Stimulated activated CD4-positive, alpha-beta T cell treated with anti-CD3 and anti-CD28 coated beads, Interleukin-15, amount 100 ng/mL, for 1 hour (primary cell): Measurements from ENCODE around the gene DPP6.
"Not testable (repeated sequence)": the region's sequence is repeated elsewhere in the genome, so short reads cannot be mapped to it uniquely, and the experiment has no call there.

ENCODE experiments used
- DNase-seq, 2 donors: peaks; one replicate each; pipeline ENCODE4 v3.0.0-alpha.2; 2020; ENCODE audit warnings: low read depth in 1 of 2, low spot score in 1 of 2

Gene DPP6

DNA sequence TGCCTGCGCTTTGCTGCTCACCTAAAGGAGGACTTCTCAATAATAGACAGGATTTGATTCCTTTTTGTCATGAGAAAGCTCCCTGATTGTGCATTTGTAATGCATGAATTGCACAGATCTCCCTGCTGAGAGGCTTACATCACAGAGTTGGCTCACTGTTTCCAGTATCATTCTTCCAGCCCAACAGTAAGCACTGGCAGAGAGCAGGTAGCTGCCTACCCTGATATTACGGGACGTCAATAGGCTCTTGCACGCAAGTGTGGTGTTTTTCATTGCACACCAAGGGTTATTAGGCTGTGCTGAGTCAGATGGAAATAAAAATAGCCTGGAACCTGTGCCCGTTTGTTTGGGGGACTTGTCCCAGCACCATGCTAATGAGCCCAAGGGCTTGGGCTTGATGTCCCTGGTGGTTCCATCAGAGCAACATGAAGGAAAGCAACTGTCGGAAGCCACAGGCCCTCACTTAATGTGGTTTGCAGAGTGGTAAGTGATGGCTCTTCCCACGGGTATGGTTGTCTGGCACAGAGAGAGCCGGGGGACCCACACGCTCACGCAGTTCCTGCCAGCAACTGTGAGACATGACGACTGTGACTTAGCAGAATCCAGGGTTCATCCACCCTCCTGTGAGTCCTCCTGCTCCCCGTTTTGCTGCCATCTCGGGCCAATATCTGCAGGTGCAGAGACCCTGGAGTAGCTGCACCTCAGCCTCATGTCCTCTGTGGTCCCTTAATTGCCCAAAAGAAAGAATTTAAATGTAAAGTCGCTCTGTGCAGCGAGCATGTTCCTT lies 20.4 kb downstream of the DPP6 start:
- not testable (repeated sequence) for DNase-seq

DNA sequence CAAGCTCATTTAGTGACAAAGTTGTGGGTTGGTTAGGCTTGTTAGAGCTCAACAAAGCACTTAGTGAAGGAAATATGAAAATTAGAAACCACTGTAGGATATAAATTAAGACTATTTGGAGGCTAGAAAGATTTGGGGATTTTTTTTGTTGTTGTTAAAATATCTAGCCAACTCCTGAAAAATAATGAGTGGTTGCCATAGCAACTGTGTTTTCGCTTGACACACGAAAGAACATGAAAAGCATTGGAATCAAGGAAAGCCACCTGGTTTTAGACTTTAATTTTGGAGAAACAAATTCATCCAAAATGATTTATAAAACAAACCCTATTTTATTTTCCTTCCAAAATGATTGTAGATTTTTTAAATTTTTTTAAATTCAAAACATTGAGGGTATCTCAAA lies 26.3 kb downstream of the DPP6 start:
- not testable (repeated sequence) for DNase-seq

DNA sequence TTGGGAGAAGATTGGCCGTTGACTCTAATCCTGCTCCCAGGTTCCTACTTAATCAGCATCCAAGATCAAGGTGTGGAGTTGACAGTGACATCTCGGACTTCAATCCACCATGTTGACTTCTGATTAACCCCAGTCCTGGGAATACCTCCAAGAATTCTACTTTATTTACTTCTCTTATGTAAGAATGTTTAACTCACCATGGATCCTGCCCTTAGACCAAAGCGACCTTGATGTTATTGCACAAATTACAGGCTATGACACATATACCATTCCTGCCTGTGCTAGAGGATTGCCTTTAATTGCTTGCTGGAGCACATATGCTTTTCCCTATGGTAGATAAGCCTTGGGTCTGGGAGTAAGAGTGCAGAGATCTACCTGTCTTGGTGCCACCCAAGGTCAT lies 28.1 kb downstream of the DPP6 start:
- DNase-seq: not testable (repeated sequence)

DNA sequence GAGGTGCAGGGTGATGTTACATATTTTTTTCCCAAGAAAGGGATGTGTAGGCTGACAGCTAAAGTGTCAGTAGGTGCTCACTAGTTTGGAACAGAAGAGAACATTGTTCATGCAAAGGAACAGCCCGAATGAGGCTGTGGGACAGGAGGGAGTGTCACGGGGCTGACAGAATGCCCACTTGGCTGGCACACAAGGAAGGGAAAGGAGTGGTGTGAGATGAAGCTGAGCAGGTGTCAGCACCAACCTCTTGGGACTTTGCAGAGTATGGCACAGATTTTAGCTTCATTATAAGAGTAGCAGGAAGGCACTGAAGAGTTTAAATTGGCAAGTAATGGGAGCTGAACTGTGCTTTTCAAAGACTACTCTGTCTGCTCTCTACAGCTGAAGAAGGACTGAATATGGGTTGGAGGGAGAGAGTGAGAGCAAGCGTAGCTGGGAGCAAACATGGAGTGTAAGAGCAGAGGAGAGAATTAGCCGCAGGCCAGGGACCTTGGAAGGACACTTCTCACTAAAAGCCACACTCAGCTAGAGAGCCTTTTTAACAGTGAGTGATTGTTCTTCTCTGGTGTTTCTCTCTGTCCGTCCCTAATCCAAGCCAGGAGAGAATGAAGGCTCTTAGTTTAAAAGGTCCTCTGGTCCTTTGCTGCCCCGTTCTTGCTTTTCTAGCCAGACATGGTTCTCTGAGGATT lies 35.0 kb downstream of the DPP6 start:
- not testable (repeated sequence) for DNase-seq

DNA sequence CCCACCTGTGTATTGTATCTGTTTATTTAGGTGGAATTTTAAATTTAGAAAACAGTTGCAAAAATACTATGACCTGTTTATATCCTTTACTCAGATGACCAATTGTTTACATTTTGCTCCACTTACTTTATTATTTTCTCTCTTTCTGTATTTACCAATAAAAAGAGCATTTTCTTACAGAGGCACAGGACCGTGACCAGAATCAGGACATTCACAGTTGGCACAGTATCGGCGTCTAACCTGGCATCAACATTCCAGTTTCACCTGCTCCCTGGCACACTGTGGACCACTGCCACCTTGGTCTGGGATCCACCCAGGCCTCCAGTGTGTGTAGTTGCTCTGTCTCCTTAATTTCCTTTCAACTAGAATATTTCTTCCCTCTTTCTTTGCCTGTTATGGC lies 39.9 kb downstream of the DPP6 start:
- not testable (repeated sequence) for DNase-seq

DNA sequence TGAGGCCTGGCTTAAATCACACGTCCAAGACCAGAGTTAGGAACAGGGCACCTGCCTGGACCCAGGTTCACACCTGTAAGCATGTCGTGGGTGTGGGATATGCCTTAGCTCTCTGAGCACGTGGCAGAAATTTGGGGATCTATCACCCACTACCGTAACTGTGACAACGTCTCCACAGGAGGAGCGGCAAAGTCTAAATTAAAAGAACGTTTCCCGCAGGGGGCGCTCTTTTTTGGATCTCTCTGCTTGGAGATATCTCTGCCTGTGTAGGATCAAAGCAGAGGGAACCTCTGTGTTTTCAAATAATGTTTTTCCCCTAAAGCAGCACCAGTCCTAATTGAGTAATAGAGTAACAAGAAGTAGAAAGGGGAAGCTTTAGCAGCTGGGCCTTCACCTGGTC lies 43.0 kb downstream of the DPP6 start:
- DNase-seq: not testable (repeated sequence)

DNA sequence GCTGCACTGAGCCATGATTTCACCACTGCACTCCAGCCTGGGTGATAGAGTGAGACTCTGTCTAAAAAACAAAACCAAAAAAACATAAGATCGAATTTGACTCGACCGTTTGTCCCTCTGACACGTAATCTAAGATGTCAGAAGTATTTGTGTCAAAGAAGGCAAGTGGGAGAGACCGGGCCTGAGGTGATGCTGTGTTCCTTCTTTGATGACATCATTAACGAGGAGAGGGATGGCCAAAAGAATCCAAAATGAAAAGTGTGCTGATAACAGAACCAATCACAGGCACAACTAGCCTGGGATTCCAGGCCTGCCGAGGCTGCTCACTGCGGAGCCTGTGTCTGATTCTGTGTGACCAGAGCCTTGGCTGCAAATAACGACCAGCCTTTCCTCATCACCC lies 52.9 kb downstream of the DPP6 start:
- DNase-seq: not testable (repeated sequence)

DNA sequence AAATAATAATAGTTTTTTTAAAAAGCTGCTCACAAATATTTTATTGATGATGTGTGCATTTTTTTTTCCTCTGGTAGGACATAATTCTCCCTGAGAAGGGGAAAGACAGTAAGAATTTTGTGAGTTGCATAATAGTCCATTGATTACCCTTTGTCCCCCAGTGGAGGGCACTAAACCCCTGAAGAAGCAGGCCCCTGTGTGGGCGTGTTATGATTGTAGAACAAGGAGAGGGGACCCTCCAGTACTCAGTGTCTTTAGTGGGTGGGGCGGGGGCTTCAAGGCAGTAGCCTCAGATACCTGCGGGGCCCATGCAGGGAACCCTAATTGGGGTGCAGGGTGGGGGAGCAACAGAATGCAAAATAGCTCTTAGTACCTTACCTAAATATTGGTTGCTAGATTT lies 57.4 kb downstream of the DPP6 start:
- not testable (repeated sequence) for DNase-seq

DNA sequence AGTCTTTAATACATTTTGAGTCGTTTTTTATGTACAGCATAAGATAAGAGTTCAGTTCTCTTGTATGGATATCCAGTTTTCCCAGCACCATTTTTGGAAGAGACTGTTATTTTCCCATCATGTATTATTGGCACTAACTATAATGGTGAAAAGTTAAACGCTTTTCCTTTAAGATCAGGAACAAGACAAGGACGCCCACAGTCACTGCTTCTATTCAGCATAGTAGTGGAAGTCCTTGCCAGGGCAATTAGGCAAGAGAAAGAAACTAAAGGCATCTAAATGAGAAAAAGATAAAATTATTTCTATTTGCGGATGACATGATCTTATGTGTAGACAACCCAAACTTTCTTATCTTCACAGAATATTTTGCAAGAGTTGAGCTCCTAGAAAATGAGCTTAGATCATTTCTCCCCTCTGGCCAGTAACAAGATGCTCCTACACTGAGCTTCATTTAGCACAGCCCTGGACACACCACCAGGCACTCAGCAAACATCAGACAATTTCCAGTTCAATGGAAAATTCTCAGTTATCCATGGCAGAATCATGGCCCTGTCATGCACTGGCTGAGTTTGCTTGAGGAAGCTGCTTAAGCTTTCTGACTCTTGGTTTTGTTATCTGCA lies 61.6 kb downstream of the DPP6 start:
- not testable (repeated sequence) for DNase-seq

DNA sequence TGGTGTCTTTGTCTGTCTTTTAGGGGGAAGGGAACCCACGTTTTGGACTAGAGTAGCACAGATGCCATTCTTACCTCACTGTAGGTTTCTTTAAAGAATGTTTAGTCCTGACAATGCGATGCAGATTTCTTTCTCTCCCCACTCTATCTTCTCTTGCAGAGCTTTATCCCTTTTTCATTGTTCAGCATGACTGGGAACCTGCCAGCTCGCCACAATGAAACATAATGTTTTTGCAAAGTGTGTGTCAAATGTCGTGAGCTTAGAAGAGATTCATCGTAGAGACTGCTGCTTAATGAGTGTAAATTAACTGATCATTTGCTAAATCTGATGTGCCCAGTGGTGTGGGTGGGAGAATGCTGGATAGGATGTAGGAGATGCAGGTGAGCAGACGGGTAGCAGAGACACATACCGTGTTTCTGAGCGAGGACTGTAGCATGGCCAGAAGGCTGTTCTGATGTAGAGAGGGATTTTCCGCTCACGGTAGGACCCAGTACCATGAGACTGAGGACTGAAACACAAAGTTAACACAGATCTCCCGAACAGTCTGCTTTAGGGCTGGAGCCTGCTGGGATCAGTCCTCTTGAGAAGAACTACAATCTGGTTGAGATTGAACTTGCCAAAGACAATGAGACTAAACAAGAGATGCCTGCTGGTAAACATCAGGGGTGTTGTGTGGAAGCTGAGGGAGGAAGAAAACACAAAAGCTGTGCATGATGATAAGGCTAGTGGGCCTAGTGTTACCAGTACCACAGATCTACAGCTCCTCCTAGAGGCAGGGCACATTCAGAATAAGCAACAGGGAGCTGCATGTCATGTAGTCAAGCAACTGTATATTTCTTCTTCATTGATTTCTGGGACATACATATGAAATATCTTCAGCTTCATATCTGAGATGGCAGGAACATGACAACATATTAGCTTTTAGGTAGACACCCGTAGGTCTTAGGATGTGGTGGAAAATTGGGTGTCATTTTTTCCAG lies 65.5 kb downstream of the DPP6 start:
- DNase-seq: not testable (repeated sequence)

DNA sequence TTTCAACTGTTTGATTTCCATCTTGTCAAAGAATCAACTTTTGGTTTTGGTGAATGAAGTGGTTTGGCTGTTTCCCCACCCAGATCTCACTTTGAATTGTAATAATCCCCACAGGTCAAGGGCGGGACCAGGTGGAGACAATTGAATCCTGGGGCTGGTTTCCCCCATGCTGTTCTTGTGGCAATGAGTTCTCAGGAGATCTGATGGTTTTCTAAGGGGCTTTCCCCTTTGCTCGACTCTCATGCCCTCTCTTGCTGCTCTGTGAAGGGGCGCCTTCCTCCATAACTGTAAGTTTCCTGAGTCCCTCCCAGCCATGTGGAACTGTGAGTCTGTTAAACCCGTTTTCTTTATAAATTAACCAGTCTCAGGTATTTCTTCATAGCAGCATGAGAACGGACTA lies 68.6 kb downstream of the DPP6 start:
- not testable (repeated sequence) for DNase-seq

DNA sequence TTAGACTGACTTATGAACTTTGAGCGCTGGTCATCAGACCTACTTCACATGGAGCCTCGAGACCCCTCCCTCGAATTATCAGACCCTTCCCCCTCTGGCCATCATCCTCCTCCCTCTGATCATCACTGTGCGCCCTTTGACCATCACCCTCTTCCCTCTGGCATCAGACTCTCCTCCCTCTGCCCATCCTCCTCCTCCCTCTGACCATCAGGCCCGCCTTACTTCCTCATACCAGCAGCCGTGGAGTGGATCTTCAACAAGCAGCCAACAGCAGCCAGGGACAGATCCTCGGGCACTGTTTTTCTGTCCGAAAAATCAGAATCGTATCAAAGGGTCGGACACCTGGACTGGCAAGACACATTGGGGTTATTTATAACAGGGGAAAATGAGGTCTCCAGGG lies 70.5 kb downstream of the DPP6 start:
- DNase-seq: not testable (repeated sequence)

DNA sequence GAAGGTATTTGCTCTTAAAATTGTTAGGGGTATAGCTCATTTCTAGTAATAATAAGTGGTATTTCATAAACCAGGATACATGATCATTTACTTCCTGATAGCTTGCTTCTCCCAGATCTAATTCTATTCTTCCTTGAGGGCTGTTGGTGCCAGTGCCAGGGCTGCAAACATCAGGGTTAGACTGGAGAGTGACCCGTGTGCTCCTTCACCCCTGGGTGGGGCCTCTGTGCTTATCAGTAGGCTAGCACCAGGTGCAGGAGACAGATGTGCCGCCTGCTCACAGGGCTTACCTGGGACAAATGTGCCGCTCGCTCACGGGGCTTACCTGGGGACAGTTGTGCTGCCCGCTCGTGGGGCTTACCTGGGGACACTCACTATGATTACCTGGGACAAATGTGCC lies 71.2 kb downstream of the DPP6 start:
- not testable (repeated sequence) for DNase-seq

DNA sequence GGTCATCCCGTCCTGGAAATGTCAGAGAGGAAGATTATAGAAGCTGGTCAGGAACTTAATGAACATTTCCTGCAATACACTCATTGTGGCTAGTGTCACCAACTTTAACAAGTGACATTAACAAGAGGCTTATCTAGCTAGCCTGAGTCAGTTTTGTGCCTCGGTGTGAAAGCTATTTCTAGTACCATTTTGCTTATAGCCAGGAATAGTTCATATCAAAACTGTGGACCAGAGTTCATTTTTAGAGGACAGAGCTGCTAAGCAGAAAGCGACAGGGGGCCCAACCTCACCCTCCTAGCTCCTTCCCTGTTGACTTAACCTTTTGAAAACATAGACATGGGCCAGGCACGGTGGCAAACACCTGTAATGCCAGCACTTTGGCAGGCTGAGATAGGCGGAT lies 76.9 kb downstream of the DPP6 start:
- DNase-seq: not testable (repeated sequence)

DNA sequence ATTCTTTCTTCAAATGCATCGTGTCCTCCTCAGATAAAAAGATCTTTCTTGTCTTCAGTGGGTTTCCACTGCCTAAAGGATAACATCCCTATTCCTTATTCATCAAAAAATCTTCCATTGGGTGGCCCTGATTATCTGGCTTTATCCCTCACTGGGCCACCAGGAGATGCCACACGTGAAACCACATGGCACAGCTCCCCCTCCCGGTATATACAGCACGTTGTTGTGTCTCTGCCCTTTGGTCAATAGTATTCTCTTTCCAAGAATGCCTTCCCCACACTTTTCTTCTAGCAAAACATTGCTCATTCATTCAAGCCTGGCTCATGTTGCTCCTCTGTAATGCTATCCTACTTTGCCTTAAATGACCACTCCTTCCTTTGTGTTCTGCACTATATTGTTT lies 80.4 kb downstream of the DPP6 start:
- not testable (repeated sequence) for DNase-seq

DNA sequence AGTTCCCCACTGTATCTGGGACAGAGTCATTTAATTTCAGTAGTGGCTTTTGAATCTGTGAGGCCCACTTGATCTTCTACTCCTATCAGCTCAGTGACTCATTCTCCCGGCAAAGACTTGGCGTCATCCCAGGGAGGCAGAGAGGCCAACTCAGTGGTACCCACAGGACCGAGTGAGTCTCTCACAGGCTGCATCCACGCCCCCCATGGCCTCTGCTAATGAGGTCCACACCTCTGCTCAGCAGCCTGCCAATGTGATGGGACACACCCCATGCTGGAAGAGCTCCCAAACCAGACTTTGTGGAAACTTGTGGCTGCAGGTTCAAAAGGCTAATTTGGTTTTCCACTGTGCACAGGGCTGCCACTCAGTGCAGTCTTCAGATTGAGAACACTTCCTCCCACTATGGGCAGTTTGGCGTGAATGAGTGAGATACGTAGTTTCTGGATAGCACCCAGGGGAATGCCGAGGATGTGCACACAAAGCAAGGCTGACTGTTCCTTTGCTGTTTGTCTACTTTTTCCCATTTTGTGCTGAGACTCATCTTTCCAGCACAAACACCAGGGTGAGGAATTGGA lies 81.6 kb downstream of the DPP6 start:
- not testable (repeated sequence) for DNase-seq

DNA sequence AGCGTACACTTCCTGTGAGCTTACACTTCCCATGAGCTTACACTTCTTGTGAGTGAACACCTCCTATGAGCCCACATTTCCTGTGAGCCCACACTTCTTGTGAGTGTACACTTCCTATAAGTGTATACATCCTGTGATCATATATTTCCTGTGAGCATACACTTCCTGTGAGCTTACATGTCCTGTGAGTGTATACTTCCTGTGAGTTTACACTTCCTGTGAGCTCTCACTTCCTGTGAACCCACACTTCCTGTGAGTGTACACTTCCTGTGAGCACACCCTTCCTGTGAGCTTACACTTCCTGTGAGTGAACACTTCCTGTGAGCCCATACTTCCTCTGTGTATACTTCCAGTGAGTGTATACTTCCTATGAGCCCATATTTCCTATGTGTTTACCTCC lies 82.5 kb downstream of the DPP6 start:
- not testable (repeated sequence) for DNase-seq

DNA sequence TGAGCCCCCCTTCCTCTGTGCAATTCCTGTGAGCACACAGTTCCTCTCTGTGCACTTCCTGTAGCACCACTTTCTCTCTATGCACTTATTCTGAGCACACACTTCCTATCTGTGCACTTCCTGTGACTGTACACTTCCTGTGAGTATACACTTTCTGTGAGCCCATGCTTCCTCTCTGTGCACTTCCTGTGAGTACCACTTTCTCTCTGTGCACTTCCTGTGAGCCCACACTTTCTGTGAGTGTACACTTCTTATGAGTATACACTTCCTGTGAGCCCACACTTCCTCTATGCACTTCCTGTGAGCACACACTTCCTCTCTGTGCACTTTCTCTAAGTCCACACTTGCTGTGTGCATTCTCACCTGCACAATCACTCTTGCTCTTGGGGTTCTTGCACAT lies 83.4 kb downstream of the DPP6 start:
- DNase-seq: not testable (repeated sequence)

DNA sequence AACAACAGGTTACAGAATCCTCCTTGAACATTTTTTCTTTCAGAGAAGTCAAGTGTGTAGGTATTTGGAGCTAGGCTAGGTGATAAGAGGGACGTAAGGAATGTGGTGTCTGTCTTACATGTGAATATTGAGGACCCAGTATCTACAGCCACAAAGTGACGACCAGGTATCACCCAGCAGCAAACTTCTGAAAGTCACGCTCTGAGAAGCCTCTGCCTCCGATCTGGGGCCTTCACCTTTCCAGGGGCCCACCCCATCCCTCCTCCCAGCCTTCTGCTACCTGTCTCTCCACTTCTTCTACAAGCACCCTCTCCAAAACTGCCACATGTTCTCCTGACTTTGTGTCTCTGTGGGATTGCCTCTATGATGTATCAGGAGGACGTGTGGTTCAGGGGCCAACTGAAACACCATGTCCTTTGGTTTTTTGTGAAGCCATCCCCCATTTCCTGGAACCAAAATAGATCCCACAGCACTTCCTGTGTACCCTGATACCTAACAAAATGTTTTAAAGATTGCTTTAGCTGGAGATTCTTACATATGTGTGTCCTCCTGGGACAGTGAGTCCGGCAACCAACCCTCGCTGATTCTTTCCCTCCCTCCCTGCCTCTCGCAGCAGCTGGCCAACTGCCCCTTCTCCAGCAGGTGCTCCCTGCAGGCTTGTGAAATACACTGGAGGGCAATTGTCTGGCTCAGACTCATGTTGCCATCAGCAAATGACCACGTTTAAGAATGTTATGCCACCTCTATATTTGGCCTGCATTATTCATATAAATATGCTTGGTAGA lies 93.9 kb downstream of the DPP6 start:
- DNase-seq: not testable (repeated sequence)

DNA sequence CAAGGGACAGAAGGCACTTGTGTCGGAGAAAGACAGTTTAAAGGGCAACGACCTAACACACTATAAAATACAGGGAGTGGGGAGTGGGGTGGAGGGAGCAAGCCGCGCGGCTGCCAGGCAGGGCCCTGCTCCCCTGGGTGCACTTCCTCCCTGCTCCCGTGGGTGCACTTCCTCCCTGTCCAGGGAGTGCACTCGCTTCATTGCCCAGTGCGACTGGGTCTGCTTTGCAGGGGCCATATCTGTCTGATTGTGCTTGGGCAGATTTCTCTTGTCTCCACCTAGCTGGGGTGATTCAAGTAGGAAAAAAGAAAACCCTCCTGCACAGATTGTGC lies 94.5 kb downstream of the DPP6 start:
- DNase-seq: not testable (repeated sequence)
